ENCODE measurements around the gene PAQR9.
A peak's percentile ranks its signal among the peaks of the same experiment; 100 is the strongest.
"Not testable (repeated sequence)": the region's sequence is repeated elsewhere in the genome, so short reads cannot be mapped to it uniquely, and the experiment has no call there.

Gene PAQR9, protein sequence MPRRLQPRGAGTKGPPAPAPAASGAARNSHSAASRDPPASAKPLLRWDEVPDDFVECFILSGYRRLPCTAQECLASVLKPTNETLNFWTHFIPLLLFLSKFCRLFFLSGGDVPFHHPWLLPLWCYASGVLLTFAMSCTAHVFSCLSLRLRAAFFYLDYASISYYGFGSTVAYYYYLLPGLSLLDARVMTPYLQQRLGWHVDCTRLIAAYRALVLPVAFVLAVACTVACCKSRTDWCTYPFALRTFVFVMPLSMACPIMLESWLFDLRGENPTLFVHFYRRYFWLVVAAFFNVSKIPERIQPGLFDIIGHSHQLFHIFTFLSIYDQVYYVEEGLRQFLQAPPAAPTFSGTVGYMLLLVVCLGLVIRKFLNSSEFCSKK

DNA sequence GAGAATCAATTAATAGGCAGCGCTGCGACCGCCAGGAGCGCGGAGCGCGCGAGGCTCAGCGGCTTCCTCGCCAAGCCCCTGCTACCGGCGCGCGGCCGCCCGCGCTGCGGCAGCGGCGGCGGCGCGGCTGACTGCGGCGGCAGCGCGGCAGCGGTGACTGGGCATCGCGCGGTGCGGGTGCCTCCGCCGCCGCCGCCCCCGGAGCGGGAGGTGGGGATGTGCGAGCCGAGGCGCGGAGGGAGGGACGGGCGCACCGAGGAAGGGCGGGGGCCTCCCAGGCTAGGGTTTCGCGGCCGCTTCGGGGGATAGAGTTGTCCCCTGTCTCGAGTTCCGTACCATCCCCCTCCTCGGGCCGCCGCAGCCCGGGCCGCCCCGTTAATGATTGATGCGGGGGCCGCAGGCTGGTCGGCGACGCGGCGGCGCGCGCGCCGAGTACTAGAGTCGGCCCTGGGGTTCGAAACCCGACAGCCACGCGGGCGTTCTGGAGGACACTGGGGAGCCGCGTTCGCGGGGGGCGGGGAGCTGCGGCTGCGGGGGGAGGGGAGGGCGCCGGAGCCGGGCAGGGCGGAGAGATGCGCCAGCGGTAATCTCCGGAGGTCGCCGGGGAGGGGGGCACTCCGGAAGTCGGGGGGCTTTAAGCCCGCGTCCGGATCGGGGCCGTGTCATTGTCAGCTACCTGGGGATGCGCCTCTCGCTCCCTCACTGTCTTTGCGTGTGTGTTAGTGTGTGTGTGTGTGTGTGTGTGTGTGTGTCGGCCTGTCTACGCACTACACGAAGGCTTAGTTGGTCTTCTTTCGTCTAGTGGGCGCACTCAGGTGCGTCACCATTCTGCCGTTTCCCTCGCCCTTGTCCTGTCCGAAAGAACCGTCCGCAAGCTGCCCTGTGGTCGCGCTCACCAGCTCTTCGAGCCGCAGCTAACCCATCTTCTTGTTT lies at the start of gene PAQR9:
TSS of gene PAQR9 (minus strand) at position 159 of the 933 bp plus-strand sequence. CDS start 338 bp downstream, outside the sequence.
- FAIRE-seq: no peak

DNA sequence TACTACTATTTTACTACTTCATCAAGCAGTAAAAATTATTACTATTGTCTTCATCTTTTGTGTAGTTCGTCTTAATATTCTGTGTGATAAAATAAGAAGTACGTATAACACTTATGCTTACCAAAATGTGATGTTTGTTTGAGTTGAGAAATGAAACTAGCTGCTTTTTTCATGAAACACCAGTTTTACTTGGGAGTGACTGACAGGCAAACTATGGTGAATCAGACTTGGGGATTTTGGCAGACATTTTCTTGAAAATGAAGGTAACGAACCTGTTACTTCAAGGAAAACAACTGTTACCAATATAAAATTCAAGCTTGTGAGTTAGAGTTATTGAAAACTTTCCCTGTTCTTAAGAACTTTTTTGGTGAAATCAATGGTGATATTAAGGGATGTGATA lies 48.2 kb upstream of the PAQR9 start:
- no peak for FAIRE-seq

DNA sequence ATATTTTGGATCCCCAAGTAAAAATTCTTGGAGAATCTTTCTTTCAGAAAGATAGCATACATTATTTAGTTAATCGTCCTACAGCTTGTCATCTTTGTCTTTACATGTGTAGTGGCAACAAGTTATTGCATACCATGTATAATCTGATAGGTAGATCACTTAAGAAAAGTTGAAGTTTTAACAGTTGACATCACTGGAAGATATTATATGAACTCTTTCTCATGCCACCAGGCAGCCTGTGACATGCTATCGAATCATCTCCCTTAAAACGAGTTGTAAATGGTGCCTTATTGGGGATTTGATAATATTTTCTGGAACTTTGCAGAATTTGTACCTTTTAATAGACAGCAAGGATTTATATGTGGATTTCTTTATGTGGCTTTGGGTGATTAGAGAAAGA lies 46.5 kb upstream of the PAQR9 start:
- FAIRE-seq: no peak

DNA sequence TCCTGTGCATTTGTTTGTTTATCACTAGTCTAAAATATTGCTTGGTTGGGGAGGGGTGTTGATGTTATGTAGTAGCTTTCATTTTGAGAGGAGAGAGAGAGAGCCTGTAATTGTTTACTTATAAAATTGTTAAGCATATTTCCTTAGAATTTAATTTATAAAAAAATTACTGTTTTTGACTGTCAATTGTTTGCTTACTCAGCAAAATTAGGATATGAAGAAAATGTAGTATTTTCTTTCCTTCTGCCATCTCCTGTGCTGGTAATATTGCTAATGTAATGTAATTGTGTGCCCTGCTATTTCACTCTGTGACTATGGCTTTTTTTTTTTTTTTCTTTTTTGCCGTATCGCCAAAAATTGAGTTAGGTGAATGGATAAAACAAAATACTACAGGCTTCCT lies 41.3 kb upstream of the PAQR9 start:
- no peak for FAIRE-seq

DNA sequence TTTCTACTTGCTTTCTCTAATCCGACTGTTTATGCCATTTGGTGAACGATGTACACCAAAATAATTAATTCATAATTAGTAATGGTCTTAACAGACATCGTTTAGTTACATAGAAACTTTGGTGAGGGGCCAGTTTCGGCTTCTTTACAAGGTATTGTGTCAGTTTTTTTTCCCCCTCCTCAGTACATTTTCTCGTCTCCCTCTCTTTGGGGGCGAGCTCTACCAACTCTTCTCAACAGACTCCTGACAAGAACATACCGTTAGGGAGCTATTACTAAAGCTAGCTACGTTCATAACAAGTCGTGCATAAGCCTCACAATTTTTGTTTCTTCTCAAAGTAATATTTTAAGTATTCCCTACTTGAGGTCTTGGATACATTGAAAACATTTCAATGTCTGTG lies 39.3 kb upstream of the PAQR9 start:
- no peak for FAIRE-seq

DNA sequence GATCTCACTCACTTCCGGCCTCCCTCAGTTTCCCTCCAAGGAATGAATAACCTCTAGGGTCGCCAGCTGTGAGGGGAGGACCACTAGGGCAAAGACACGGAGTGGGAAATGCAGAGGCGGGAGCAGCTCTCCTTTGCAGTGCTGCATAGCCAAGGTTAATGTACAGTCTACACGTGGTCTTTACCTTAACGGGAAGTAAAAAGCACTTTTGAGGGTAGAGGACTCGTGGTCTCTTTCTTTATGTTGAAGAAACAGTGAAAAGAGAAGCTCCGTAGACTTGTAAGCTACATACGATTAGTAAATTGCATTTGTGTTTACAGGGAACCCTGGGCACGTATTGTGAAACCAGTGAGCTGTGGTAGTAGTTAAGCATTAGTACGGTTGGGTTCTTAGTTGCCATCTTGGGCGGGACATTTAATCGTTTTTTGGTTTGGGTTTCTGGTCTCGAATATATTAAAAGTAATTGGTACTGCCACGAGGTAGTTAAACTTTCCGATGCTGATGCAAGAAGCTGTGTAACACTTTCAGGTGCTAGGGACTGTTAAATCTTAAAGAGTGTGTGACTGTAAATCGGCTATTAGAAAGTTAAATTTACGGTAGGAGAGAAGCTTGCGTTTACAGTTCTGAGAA lies 38.7 kb upstream of the PAQR9 start:
- no peak for FAIRE-seq

DNA sequence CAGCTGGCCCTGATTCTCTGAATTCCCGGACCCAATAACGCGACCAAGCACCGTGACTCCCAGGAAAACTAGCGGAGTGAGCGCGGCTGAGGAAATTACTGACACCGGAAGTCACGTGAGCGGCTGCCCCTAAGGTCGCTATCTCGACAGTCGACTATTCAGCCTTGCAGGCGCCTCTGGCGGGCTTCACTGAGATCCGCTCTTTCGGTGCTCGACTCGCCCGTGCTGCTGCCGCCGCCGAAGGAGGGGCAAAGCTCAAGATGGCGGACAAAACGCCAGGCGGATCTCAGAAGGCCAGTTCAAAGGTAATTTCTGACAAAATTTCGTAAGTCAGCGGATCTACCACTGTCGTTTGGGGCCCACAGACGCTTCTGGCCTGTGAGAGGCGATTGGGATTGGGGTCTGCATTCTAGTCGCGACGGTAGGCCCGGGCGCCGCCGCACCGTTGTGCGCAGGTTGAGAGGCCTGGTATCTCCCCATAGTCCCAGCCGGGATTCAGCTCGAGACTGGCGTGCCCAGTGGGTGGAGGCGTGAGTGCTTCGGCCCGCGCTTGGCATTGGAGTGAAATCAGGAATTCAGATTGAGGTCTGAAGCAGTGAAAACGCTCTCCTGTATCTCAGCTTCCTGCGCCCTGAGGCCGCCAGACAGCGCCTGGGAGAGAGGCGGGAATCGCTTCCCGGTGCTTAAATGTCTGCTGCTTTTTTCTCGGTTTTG lies 38.1 kb upstream of the PAQR9 start, which contains the start of gene U2SURP:
TSS of gene U2SURP (plus strand) at position 202 of the 714 bp plus-strand sequence. CDS start at position 261, 59 bp downstream.
- FAIRE-seq: peak; percentile 95

DNA sequence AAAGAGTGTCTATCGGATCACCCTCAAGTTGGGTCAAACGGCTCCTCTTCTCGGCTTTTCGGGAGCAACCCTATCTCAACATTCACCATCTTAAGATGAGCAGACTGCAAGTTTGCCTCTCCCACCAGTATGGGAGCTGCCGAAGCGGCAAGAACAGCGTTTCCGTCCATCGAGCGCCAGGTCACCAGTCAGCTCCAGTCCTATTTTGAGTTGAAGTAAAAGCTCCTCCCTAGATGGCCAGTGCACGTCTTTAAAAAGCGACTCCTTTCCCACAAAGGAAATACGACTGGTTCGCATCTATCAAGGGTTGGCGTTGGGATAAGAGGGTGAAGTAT lies 37.5 kb upstream of the PAQR9 start:
- FAIRE-seq: no peak

DNA sequence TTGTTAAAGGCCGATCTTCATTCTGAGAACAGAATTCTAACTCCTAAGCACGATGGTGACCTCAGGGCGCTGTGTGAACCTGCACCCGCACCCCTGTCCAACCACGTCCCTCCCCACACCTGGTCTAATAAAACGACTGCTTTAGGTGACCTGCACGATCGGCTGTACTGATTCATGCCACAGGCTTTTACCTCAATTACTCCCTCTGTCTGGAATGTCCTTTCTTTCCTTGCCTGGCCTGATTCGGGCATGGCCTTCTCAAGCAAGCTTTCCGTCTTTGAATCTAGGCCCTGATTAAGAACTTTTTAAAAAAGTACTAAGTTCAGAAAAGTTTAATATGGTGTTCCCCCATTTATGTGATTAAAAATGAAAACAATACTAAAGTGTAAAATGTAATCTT lies 37.1 kb upstream of the PAQR9 start:
- FAIRE-seq: no peak

DNA sequence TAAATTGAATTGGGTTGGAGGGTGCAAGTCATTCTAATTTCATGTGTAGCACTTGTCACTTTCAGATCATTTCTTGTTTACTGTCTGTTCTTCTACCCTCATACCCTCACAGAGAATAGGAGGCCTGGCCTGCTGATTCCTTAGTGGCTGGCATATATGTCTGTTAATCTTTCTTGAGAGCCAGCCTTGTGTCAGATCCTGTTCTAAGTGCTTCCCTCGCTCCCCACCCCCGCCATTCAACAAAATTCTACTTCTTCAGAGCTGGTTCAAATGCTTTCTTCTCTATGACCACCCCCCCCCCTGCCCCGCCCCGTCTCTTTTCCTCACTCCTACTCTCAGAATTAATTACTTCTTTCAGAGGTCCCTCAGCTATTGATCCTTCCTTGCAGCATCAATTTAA lies 36.4 kb upstream of the PAQR9 start:
- FAIRE-seq: no peak

DNA sequence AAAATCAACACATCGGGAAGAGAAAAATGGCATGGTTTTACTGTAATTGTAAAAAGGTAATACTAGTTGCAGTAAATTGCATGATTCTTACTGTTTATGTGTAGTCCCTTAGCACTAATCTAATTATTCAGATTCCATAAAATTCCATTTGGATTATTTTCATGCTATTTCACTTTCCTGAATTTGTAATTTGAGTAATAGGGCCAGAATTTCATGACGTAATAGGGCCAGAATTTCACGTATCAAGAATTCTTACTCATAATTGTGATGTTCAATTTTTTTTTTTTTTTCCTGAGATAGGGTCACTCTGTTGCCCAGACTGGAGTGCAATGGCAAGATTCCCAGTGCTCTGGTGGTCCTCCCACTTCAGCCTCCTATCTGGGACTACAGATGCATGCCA lies 35.0 kb upstream of the PAQR9 start:
- no peak for FAIRE-seq

DNA sequence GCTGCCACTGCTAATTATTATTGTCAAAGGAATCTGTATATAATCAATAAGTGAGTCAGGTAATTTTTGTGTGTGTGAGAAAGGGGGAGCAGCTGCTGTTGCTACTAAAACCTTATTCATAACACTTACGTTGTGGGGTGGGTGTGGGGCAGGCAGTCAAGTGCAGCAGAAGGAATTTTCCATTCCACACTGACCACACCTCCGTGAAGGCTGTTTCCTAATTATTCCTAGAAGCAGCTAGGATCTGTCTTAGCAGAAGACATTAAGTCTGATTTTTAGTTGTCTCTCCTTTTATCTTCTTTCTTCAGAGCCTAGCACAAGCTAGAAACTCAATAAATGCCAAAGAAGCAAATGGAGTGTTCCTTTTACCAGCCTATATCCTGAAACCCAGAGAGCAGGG lies 33.9 kb upstream of the PAQR9 start:
- FAIRE-seq: no peak

DNA sequence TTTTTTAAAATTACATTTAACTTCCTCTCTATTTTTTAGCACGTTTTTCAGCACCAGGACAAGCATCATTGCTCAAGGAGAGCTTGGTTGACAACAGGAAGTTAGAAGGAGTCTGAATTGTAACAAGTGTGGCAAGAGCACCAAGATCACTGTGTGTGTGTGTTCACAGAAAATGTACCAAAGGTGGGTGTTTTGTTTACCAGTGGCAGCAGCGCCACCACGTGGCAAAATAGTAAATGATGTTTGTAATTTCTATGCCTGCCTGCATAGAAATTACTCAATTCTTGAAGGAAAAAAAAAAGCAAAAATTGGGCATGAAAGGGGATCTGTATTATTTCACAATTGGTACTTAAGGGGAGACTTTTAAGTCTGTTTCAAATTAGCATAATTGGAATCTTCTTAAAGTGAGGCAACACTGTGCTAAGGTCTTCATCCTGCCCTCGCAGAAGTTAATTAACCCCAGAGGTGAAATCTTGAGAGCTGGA lies 30.5 kb upstream of the PAQR9 start:
- FAIRE-seq: peak; percentile 94

DNA sequence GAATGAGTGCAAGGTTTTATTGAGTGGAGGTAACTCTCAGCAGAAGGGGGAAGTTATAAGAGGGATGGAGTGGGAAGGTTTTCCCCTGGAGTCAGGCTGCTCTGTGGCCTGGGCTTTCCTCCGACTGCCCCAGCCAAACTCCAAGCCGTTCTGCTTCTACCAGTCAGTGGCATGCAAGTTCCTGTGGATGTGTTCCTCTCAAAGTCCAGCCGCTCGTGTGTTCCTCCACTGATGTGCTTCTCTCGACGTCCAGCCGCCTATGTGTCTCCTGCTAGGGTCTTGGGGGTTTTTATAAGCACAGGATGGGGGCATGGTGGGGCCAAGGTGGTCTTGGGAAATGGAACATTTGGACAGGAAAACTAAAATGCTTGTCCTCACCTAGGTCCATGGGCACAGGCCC lies 28.8 kb upstream of the PAQR9 start:
- no peak for FAIRE-seq

DNA sequence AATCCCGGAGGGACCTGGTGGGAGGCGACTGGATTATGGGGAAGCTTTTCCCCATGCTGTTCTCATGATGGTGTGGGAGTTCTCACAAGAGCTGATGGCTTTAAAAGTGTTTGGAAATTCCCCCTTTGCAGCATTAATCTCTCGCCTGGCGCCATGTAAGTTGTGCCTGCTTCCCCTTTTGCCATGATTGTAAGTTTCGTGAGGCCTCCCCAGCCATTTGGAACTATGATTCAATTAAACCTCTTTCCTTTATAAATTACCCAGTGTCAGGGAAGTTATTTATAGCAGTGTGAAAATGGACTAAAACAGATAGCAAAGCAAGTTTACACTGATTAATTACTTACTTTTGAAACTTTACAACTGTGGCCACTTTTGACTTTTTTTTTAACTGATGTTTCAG lies 27.2 kb upstream of the PAQR9 start:
- FAIRE-seq: no peak

DNA sequence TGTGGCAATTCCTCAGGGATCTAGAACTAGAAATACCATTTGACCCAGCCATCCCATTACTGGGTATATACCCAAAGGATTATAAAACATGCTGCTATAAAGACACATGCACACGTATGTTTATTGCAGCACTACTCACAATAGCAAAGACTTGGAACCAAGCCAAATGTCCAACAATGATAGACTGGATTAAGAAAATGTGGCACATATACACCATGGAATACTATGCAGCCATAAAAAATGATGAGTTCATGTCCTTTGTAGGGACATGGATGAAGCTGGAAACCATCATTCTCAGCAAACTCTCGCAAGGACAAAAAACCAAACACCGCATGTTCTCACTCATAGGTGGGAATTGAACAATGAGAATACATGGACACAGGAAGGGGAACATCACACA lies 25.4 kb upstream of the PAQR9 start:
- not testable (repeated sequence) for FAIRE-seq

DNA sequence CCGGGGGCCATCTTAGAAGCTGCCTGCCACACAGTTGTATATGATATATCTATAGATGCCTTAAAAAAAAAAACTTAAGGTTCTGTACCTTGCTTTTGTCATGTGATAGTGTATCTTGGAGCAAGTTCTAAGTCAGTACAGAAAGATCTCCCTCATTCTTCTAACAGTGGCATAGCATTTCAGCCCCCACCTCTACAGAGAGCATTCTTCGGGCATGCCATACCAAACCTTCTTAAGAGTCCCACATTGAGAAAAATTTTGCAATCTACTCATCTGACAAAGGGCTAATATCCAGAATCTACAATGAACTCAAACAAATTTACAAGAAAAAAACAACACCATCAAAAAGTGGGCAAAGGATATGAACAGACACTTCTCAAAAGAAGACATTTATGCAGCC lies 24.7 kb upstream of the PAQR9 start:
- FAIRE-seq: not testable (repeated sequence)

DNA sequence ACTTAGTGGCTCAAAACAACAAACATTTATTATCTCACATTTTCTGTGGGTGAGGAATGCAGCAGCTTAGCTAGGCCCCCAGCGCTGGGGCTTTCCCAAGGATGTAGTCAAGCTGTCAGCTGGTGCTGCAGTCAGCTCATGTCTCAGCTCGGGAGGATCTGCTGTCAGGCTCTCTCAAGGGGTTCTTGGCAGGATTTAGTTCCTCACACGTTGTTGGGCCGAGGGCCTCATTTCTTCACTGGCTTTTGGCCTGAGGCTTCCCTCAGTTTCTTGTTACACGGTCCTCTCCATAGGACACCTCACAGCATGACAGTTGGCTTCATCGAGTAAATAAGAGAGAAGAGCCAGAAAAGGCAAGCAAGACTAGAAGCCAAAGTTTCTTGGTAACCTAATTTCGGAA lies 24.2 kb upstream of the PAQR9 start:
- FAIRE-seq: no peak

DNA sequence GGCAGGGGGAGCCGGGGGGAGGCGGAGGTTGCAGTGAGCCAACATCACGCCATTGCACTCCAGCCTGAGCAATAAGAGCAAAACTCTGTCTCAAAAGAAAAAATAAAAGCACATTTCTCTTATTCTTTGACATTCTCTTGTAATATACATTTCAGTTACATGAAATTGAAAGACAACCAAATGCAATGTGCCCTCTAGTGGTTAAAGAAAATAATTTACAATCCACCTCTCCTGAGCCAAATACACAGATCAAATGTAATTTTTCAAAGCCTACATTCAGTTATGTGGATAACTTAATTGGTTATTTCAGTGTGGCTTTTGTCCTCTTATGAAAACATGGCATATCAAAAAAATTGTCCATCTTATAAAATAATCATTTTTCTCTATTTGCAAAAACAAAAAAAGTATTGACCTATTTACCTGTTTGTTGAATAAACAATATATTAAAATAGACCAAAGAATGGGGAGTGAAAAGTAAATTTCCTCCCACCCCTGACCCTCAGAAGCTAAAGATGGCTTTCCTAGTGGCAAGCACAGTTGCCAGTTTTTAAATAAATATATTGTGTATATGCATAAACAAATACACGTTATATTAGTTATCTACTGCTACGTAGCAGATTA lies 23.7 kb upstream of the PAQR9 start:
- FAIRE-seq: peak; percentile 95

DNA sequence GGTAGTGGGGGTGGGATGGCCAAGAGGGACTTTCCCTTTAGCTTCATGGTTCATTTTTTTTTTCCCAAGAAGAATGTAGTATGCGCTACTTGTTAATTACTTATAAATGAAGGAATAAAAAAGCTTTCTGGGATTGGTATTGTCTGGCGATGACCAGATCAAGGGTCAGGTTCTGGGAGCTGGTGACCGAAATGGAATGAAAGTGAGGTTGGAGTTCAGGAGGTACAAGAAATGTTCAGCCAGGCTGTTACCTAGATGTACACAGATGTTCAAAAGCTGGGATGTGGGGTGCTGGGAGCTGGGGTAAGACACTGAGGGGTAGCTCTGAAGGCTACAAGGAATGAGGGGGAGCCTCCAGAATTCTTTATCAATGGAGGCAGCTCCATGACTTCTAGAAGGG lies 20.8 kb upstream of the PAQR9 start:
- FAIRE-seq: no peak

DNA sequence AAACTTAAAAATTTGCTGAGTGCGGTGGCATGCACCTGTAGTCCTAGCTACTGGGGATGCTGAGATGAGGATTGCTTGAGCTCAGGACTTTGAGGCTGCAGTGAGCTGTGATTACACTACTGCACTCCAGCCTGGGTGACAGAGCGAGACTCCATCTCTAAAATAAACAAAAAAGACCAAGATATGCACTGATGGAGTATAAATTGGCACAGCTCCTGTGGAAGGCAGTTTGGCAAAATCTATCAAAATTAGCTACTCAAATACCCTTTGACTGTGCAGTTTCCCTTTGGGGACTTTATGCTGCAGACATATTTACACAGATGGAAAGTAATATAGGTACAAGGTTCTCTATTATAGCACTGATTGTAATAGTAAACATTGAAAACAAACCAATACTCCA lies 19.8 kb upstream of the PAQR9 start:
- no peak for FAIRE-seq

Data from G401.6 (cell line).